Small intestine (tissue), 7 donors: Measurements from ENCODE around the gene KRTAP5-1. TPM values are rescaled to one million over a fixed set of nuclear protein-coding genes. Genes with fewer than 3 reads are reported as not detected.
"Not testable (repeated sequence)": the region's sequence is repeated elsewhere in the genome, so short reads cannot be mapped to it uniquely, and the experiment has no call there.

ENCODE experiments used
- DNase-seq, 2 donors: peaks; one replicate each; pipeline versions ENCODE4 v3.0.0 to v3.0.0-alpha.2; 2013
- FAIRE-seq: peaks from 2 replicates; lab custom pipeline; 2012; peaks lifted over from hg19 to GRCh38; lab: Jason Lieb, UNC
- H3K27ac ChIP-seq, 3 donors: one replicate each; pipeline ENCODE4 v1.5.1; 2013; ENCODE audit warnings: low read length in 2 of 3, mild to moderate bottlenecking in 2 of 3, control low read depth in 1 of 3, inconsistent platforms in 1 of 3, low read depth in 1 of 3, moderate library complexity in 1 of 3
- H3K27me3 ChIP-seq, 3 donors: one replicate each; pipeline ENCODE4 v1.6.1; 2013; ENCODE audit warnings: low read length in 3 of 3, inconsistent platforms in 1 of 3; ENCODE audit not compliant: control insufficient read depth in 3 of 3, insufficient read depth in 3 of 3
- H3K36me3 ChIP-seq, 3 donors: one replicate each; pipeline ENCODE4 v1.6.1; 2013; ENCODE audit warnings: low read length in 3 of 3, inconsistent platforms in 1 of 3, low read depth in 1 of 3, mild to moderate bottlenecking in 1 of 3, moderate library complexity in 1 of 3; ENCODE audit not compliant: control insufficient read depth in 3 of 3, insufficient read depth in 2 of 3
- H3K4me1 ChIP-seq, 3 donors: one replicate each; pipeline ENCODE4 v1.6.1; 2013; ENCODE audit warnings: low read length in 2 of 3, inconsistent platforms in 1 of 3, low read depth in 1 of 3, mild to moderate bottlenecking in 1 of 3, moderate library complexity in 1 of 3; ENCODE audit not compliant: control insufficient read depth in 3 of 3, insufficient read depth in 2 of 3
- H3K4me3 ChIP-seq, 3 donors: one replicate each; pipeline ENCODE4 v1.5.1; 2013; ENCODE audit warnings: low read length in 3 of 3, control low read depth in 1 of 3, inconsistent platforms in 1 of 3, low read depth in 1 of 3, mild to moderate bottlenecking in 1 of 3, moderate library complexity in 1 of 3
- H3K9me3 ChIP-seq, 2 donors: one replicate each; pipeline ENCODE4 v1.6.1; 2013; ENCODE audit warnings: low read depth in 1 of 2, low read length in 1 of 2; ENCODE audit not compliant: control insufficient read depth in 2 of 2, insufficient read depth in 1 of 2
- WGBS, 3 donors: extraction: QIAGEN DNeasy Blood & Tissue Kit; methylation state at CpG; one replicate each; pipeline ENCODE4 v1.1.7; 2013; 5-methylcytosine and 5-hydroxymethylcytosine counted together
- polyA plus RNA-seq, 4 donors: library from polyadenylated mRNA; stranded (reverse) in 3 of 4; unstranded in 1 of 4; fragments of 200-250 nt in 3 of 4; fragments of 120-200 nt in 1 of 4; gene quantifications; one replicate each; pipeline versions ENCODE4 v1.2.1 to v1.2.3, GENCODE V29; 2013
- donor health status: healthy with polysubstance abuse.
- donor health status: control.
- donor health status: control.
- donor health status: Bipolar disorder and iron deficiency.
- donor health status: healthy.

The KRTAP5-1 gene
- polyA plus RNA-seq, 4 donors: 2.0 TPM; not detected in 3

GRCh38 chr11:1598816-1599215 is 13.7 kb upstream of the KRTAP5-1 start:
- H3K4me3 ChIP-seq: no peak overlapping the region
- no peaks in the 10 kb centered on the region for H3K9me3 ChIP-seq
- H3K27ac ChIP-seq: no peak overlapping the region
- DNase-seq (no peak), FAIRE-seq (no peak)
- H3K27me3 ChIP-seq: peaks cover 0 to 1% (median 0%) of the 10 kb centered on the region in 3 donors
- WGBS, 3 donors: 69 to 71% (median 70%) methylated on average over 6 of the region's 6 CpGs
- peaks cover 0 to 9% (median 0%) of the 10 kb centered on the region in 3 donors for H3K4me1 ChIP-seq
- H3K36me3 ChIP-seq: no peaks in the 10 kb centered on the region

- not testable (repeated sequence) for DNase-seq, H3K4me1 ChIP-seq, FAIRE-seq, H3K27ac ChIP-seq, H3K36me3 ChIP-seq, H3K27me3 ChIP-seq, H3K9me3 ChIP-seq, H3K4me3 ChIP-seq
- WGBS, 3 donors: 85 to 88% (median 86%) methylated on average over 3 of the region's 3 CpGs
Observed at GRCh38 chr11:1598406-1598805, 13.3 kb upstream of the KRTAP5-1 start.

- Histone ChIP-seq H3K9me3 (no peaks in the 10 kb centered on the region), H3K4me3 (no peak within 1 kb of the TSS), H3K36me3 (no peaks in the 10 kb centered on the region), H3K27me3 (peaks cover 0 to 6% (median 0%) of the 10 kb centered on the region in 3 donors), H3K27ac (no peak within 1 kb of the TSS), H3K4me1 (peaks cover 0 to 9% (median 0%) of the 10 kb centered on the region in 3 donors)
- WGBS, 3 donors: 51 to 68% (median 61%) methylated on average over 4 of the region's 4 CpGs
- DNase-seq: no peak
- FAIRE-seq: no peak
Observed at GRCh38 chr11:1597994-1598380, 12.9 kb upstream of the KRTAP5-1 start, which contains the start of gene KRTAP5-2. Gene KRTAP5-2 (minus strand): TSS chr11:1598294. CDS start chr11:1598250, 44 bp downstream.

- Histone ChIP-seq H3K36me3 (no peaks in the 10 kb centered on the region), H3K27ac (no peak overlapping the region), H3K9me3 (no peaks in the 10 kb centered on the region), H3K27me3 (peaks cover 0 to 6% (median 0%) of the 10 kb centered on the region in 3 donors), H3K4me3 (no peak overlapping the region), H3K4me1 (peaks cover 0 to 9% (median 0%) of the 10 kb centered on the region in 3 donors)
- DNase-seq (no peak), FAIRE-seq (no peak)
- 74 to 80% (median 74%) methylated on average over 10 of the region's 10 CpGs for WGBS, 3 donors
Observed at GRCh38 chr11:1597331-1597993, 12.4 kb upstream of the KRTAP5-1 start.

- H3K27ac ChIP-seq, FAIRE-seq, H3K27me3 ChIP-seq, H3K4me1 ChIP-seq, H3K9me3 ChIP-seq, H3K4me3 ChIP-seq, H3K36me3 ChIP-seq: not testable (repeated sequence)
- peak; percentile 66 to 68 for DNase-seq
- WGBS, 3 donors: 32 to 53% (median 41%) methylated on average over 19 of the region's 19 CpGs
Observed at GRCh38 chr11:1596576-1597121, 11.6 kb upstream of the KRTAP5-1 start.

GRCh38 chr11:1595994-1596575 is 11.0 kb upstream of the KRTAP5-1 start:
- H3K9me3 ChIP-seq, H3K4me1 ChIP-seq, H3K27me3 ChIP-seq, H3K4me3 ChIP-seq, FAIRE-seq, DNase-seq, H3K27ac ChIP-seq, H3K36me3 ChIP-seq: not testable (repeated sequence)
- whole genome bisulfite sequencing, 3 donors: 33 to 41% (median 37%) methylated on average over 11 of the region's 11 CpGs

GRCh38 chr11:1592628-1593027 is 7.5 kb upstream of the KRTAP5-1 start:
- FAIRE-seq: no peak
- peaks cover 0 to 5% (median 0%) of the 10 kb centered on the region in 3 donors for H3K4me1 ChIP-seq
- H3K36me3 ChIP-seq: no peaks in the 10 kb centered on the region
- H3K9me3 ChIP-seq: no peaks in the 10 kb centered on the region
- H3K27me3 ChIP-seq: peaks cover 0 to 4% (median 0%) of the 10 kb centered on the region in 3 donors
- 76 to 80% (median 77%) methylated on average over 9 of the region's 9 CpGs for WGBS, 3 donors
- H3K4me3 ChIP-seq: no peak overlapping the region
- no peak for DNase-seq
- no peak overlapping the region for H3K27ac ChIP-seq

GRCh38 chr11:1589996-1590395 is 4.9 kb upstream of the KRTAP5-1 start:
- DNase-seq: no peak
- FAIRE-seq: no peak
- WGBS, 3 donors: 93 to 97% (median 95%) methylated on average over 6 of the region's 6 CpGs
- Histone ChIP-seq H3K27ac (no peak overlapping the region), H3K4me1 (no peaks in the 10 kb centered on the region), H3K36me3 (peaks cover 0 to 5% (median 0%) of the 10 kb centered on the region in 3 donors), H3K9me3 (no peaks in the 10 kb centered on the region), H3K4me3 (no peak overlapping the region), H3K27me3 (peaks cover 0 to 4% (median 0%) of the 10 kb centered on the region in 3 donors)
